HepG2 (cell line): ENCODE data around the gene DYNC2I2. TPM values are rescaled to one million over a fixed set of nuclear protein-coding genes. Genes with fewer than 3 reads are reported as not detected.

Experiments
- ATAC-seq: fragments of 200-7000 bp; cut with Tn5 transposase; 3 replicates; pipeline ENCODE4 v1.9.1; 2020; ENCODE audit warnings: mild to moderate bottlenecking, moderate library complexity
- BruUV-seq: library from RNA; stranded (reverse); fragments of 400-500 nt; replicated peaks from 2 replicates; lab custom pipeline; 2021; lab: Mats Ljungman, UMichigan
- CTCF ChIA-PET: fragments of 300-600 bp; formaldehyde crosslinking; extraction: SDS; loops from one replicate; lab custom pipeline; 2021; ENCODE audit warnings: low total read pairs, inconsistent platforms, low intra/inter-chr PET ratio; lab: Yijun Ruan, JAX
- POLR2A ChIA-PET: fragments of 350-600 bp; sonication (Branson Sonifier 250); formaldehyde crosslinking; loops from one replicate; lab custom pipeline; 2020; ENCODE audit warnings: antibody characterized with exemption, inconsistent platforms; lab: Yijun Ruan, JAX
- DNase-seq: peaks from one replicate; pipeline ENCODE4 v3.0.0-alpha.2; 2015; ENCODE audit warnings: low spot score
- FAIRE-seq: peaks from 3 replicates; lab custom pipeline; 2011; peaks lifted over from hg19 to GRCh38; lab: Jason Lieb, UNC
- H2AFZ ChIP-seq: one replicate; pipeline ENCODE4 v1.6.1; 2011; ENCODE audit warnings: low read length, inconsistent platforms
- H3K27ac ChIP-seq: fragments of 300-600 bp; 3 replicates; pipeline ENCODE4 v1.8.0; 2011; ENCODE audit warnings: mixed run types, mild to moderate bottlenecking, mixed read lengths, low read length, inconsistent platforms; ENCODE audit not compliant: insufficient read depth; ENCODE audit errors: extremely low read length
- H3K27me3 ChIP-seq, 2 experiments: fragments of 200-600 bp in 1 of 2; 2 replicates in 1 of 2; 3 replicates in 1 of 2; pipeline versions ENCODE4 v1.6.0 to v1.8.0; 2011; ENCODE audit warnings: low read length in 2 of 2, mild to moderate bottlenecking in 2 of 2, moderate library complexity in 2 of 2, inconsistent platforms in 1 of 2; ENCODE audit not compliant: insufficient read depth in 2 of 2, control insufficient read depth in 1 of 2
- H3K36me3 ChIP-seq, 2 experiments: fragments of 200-600 bp in 1 of 2; replicated peaks in 1 of 2; 2 replicates in 1 of 2; 3 replicates in 1 of 2; pipeline versions ENCODE4 v1.5.1 to v1.8.0; 2011; ENCODE audit warnings: low read length in 2 of 2, inconsistent platforms in 1 of 2; ENCODE audit not compliant: insufficient read depth in 2 of 2, control insufficient read depth in 1 of 2
- H3K4me1 ChIP-seq: 2 replicates; pipeline ENCODE4 v1.5.1; 2012; ENCODE audit warnings: low read length, inconsistent platforms; ENCODE audit not compliant: insufficient read depth
- H3K4me2 ChIP-seq: 2 replicates; pipeline ENCODE4 v1.6.0; 2011; ENCODE audit warnings: low read depth, low read length, inconsistent platforms
- H3K4me3 ChIP-seq, 3 experiments: fragments of 200-600 bp in 1 of 3; sonication (generic), shearing (Covaris generic) in 1 of 3; replicated peaks in 1 of 3; 2 replicates each; pipeline ENCODE4 v1.5.1; 2011 to 2016; ENCODE audit warnings: low read length in 3 of 3, inconsistent platforms in 2 of 3, low read depth in 2 of 3, mild to moderate bottlenecking in 2 of 3, control low read depth in 1 of 3, mixed read lengths in 1 of 3; ENCODE audit not compliant: insufficient read depth in 1 of 3
- H3K79me2 ChIP-seq: one replicate; pipeline ENCODE4 v1.6.1; 2011; ENCODE audit warnings: low read length, inconsistent platforms; ENCODE audit not compliant: insufficient read depth
- H3K9ac ChIP-seq: 2 replicates; pipeline ENCODE4 v1.6.0; 2011; ENCODE audit warnings: mild to moderate bottlenecking, low read depth, low read length, inconsistent platforms; ENCODE audit not compliant: insufficient read depth
- H3K9me3 ChIP-seq: 2 replicates; pipeline ENCODE4 v1.5.1; 2012; ENCODE audit warnings: mild to moderate bottlenecking, low read length
- H4K20me1 ChIP-seq: 2 replicates; pipeline ENCODE4 v1.6.0; 2011; ENCODE audit warnings: inconsistent platforms, mild to moderate bottlenecking, low read length, moderate library complexity; ENCODE audit not compliant: insufficient read depth
- AFF4 ChIP-seq: sonication (generic); formaldehyde crosslinking; IDR thresholded peaks from 2 replicates; pipeline ENCODE4 v1.4.0; 2020; ENCODE audit warnings: missing genetic modification reagents
- ZFP1 ChIP-seq: IDR thresholded peaks from 2 replicates; pipeline ENCODE4 v1.6.1; 2016
- ZNF276 ChIP-seq: sonication (generic); formaldehyde crosslinking; IDR thresholded peaks from 2 replicates; pipeline ENCODE4 v1.4.0; 2020; ENCODE audit warnings: mild to moderate bottlenecking, low read depth, missing genetic modification reagents
- ZNF609 ChIP-seq: sonication (generic); formaldehyde crosslinking; IDR thresholded peaks from 2 replicates; pipeline ENCODE4 v1.4.0; 2020; ENCODE audit warnings: mild to moderate bottlenecking, missing genetic modification reagents, borderline replicate concordance
- ZNF703 ChIP-seq: sonication (generic); formaldehyde crosslinking; IDR thresholded peaks from 2 replicates; pipeline ENCODE4 v1.5.1; 2020; ENCODE audit warnings: missing genetic modification reagents, mild to moderate bottlenecking, moderate library complexity, borderline replicate concordance
- ZNF747 ChIP-seq: sonication (generic); formaldehyde crosslinking; IDR thresholded peaks from 2 replicates; pipeline ENCODE4 v1.8.1; 2023; ENCODE audit warnings: missing genetic modification reagents, mild to moderate bottlenecking, borderline replicate concordance
- ZNF841 ChIP-seq: sonication (generic); formaldehyde crosslinking; IDR thresholded peaks from 2 replicates; pipeline ENCODE4 v1.8.1; 2023; ENCODE audit warnings: missing genetic modification reagents, borderline replicate concordance
- whole genome bisulfite sequencing: methylation state at CpG from one replicate; pipeline ENCODE4 v1.1.6; 2017; ENCODE audit warnings: low lambda C conversion rate; 5-methylcytosine and 5-hydroxymethylcytosine counted together
- in situ Hi-C: cut with HindIII; loops from 2 replicates; pipeline ENCODE4 v1.10.0; 2017; ENCODE audit warnings: low pct_unique_long_range_greater_than_20kb; ENCODE audit not compliant: extremely low pct_ligation_motif_present
- intact Hi-C: fragments of 100-400 bp; cut with micrococcal nuclease; formaldehyde crosslinking; loops from one replicate; pipeline ENCODE4 v1.10.0; 2022; ENCODE audit not compliant: unreplicated experiment
- polyA plus RNA-seq, 8 experiments: library from polyadenylated mRNA; depleted of rRNA in 3 of 8; stranded (reverse) in 7 of 8; unstranded in 1 of 8; fragments of >200 nt; fragmentation: Illumina TruSeq in 4 of 8; extraction: Trizol in 4 of 8; gene quantifications; 2 replicates each; pipeline versions ENCODE4 v1.2.1 to v1.2.3, GENCODE V29; 2011 to 2016; ENCODE audit warnings: low read depth in 4 of 8, missing spikeins in 1 of 8, mixed read lengths in 1 of 8; ENCODE audit not compliant: insufficient read depth in 1 of 8
- total RNA-seq, 5 experiments: library from RNA; depleted of rRNA; stranded (reverse); fragments of >200 nt; fragmentation: Illumina TruSeq; extraction: Trizol; gene quantifications; 2 replicates each; pipeline ENCODE4 v1.2.3, GENCODE V29; 2016; ENCODE audit warnings: low read depth in 1 of 5

DYNC2I2 gene
- total and polyA plus RNA-seq, 2 of the 13 experiments (the other 11 are each of a cell fraction or from before 2014, with no cell fraction given): 13.7 to 40.2 TPM

- ATAC-seq (no peak), FAIRE-seq (no peak)
- H3K36me3 ChIP-seq: peaks cover 33 to 69% of the 10 kb centered on the region in 2 experiments
- POLR2A ChIA-PET: no interaction called here
- H3K4me3 ChIP-seq: no peak overlapping the region
- in situ Hi-C loops: no loop called here
- H4K20me1 ChIP-seq: no peaks in the 10 kb centered on the region
- no peaks in the 10 kb centered on the region for H3K4me1 ChIP-seq
- H2AFZ ChIP-seq: no peak overlapping the region
- WGBS: 100% methylated on average over 5 of the region's 5 CpGs
- no TSS peak for BruUV-seq
- no peak overlapping the region for H3K27ac ChIP-seq
- no peaks in the 10 kb centered on the region for H3K79me2 ChIP-seq
- H3K27me3 ChIP-seq: no peaks in the 10 kb centered on the region
- TF ChIP-seq ZNF747 (CRISPR knock-in tag): no peak
- TF ChIP-seq, all 625 proteins: peak for 0
- H3K4me2 ChIP-seq: no peak overlapping the region
- CTCF ChIA-PET: no interaction called here
- intact Hi-C loops: no loop called here
- H3K9ac ChIP-seq: no peak overlapping the region
- DNase-seq: no peak
- no peaks in the 10 kb centered on the region for H3K9me3 ChIP-seq
These were observed 36.9 kb downstream of the DYNC2I2 start for GRCh38 chr9:128619779-128620178.

GRCh38 chr9:128619127-128619526 lies 37.5 kb downstream of the DYNC2I2 start:
- ChIA-PET CTCF (no interaction called here), POLR2A (no interaction called here)
- H3K4me3 ChIP-seq: no peak overlapping the region
- no TSS peak for BruUV-seq
- WGBS: 100% methylated on average over 6 of the region's 6 CpGs
- H3K27ac ChIP-seq: no peak overlapping the region
- ATAC-seq: no peak
- H4K20me1 ChIP-seq: no peaks in the 10 kb centered on the region
- H3K36me3 ChIP-seq: peaks cover 30 to 70% of the 10 kb centered on the region in 2 experiments
- no peak overlapping the region for H2AFZ ChIP-seq
- no peaks in the 10 kb centered on the region for H3K9me3 ChIP-seq
- H3K4me1 ChIP-seq: no peaks in the 10 kb centered on the region
- H3K27me3 ChIP-seq: no peaks in the 10 kb centered on the region
- FAIRE-seq: no peak
- H3K79me2 ChIP-seq: no peaks in the 10 kb centered on the region
- no peak overlapping the region for H3K4me2 ChIP-seq
- intact Hi-C loops: no loop called here
- DNase-seq: no peak
- in situ Hi-C loops: no loop called here
- H3K9ac ChIP-seq: no peak overlapping the region
- TF ChIP-seq ZNF841 (CRISPR knock-in tag) (no peak), ZFP1 (CRISPR knock-in tag) (no peak), ZNF703 (CRISPR knock-in tag) (no peak), ZNF609 (CRISPR knock-in tag) (no peak), ZNF276 (CRISPR knock-in tag) (no peak), AFF4 (CRISPR knock-in tag) (no peak)
